SK-N-SH treated with all-trans-retinoic acid at 6 μM for 48 hours (cell line): ENCODE results near the gene PTN.

Experiments
- ATAC-seq: fragments of 200-7000 bp; cut with Tn5 transposase; 3 replicates; pipeline ENCODE4 v1.9.1; 2020; ENCODE audit warnings: mild to moderate bottlenecking, moderate library complexity
- ARNTL ChIP-seq: fragments of 450-650 bp; formaldehyde crosslinking; IDR thresholded peaks from 2 replicates; pipeline ENCODE4 v1.5.0; 2020; ENCODE audit warnings: low read depth, mild to moderate bottlenecking, moderate library complexity, borderline replicate concordance
- BACH2 ChIP-seq: fragments of 250-450 bp; sonication (Bioruptor Pico); IDR thresholded peaks from 2 replicates; pipeline ENCODE4 v1.9.0; 2021; ENCODE audit warnings: mild to moderate bottlenecking, borderline replicate concordance
- CSDC2 ChIP-seq: fragments of 250-450 bp; sonication (Bioruptor Pico); IDR thresholded peaks from 2 replicates; pipeline ENCODE4 v1.5.0; 2020; ENCODE audit warnings: mild to moderate bottlenecking, moderate library complexity
- GLIS3 ChIP-seq: fragments of 250-450 bp; sonication (Bioruptor Pico); IDR thresholded peaks from 2 replicates; pipeline ENCODE4 v1.5.0; 2020; ENCODE audit warnings: mild to moderate bottlenecking, moderate library complexity
- ISL1 ChIP-seq: fragments of 250-450 bp; sonication (Bioruptor Pico); IDR thresholded peaks from 2 replicates; pipeline ENCODE4 v2.1.2; 2022; ENCODE audit warnings: mild to moderate bottlenecking, moderate library complexity
- OSR1 ChIP-seq: fragments of 250-450 bp; sonication (Bioruptor Pico); IDR thresholded peaks from 2 replicates; pipeline ENCODE4 v1.8.0; 2022; ENCODE audit warnings: moderate library complexity, mild to moderate bottlenecking, inconsistent platforms
- PPARA ChIP-seq: fragments of 250-450 bp; sonication (Bioruptor Pico); IDR thresholded peaks from 2 replicates; pipeline ENCODE4 v1.5.0; 2020; ENCODE audit warnings: mild to moderate bottlenecking, borderline replicate concordance
- RARB ChIP-seq: fragments of 250-450 bp; sonication (Bioruptor Pico); IDR thresholded peaks from 2 replicates; pipeline ENCODE4 v1.8.0; 2021; ENCODE audit warnings: mild to moderate bottlenecking, moderate library complexity
- TCF4 ChIP-seq: fragments of 250-450 bp; sonication (Bioruptor Pico); IDR thresholded peaks from 2 replicates; pipeline ENCODE4 v1.8.0; 2021; ENCODE audit warnings: mild to moderate bottlenecking, moderate library complexity, borderline replicate concordance
- TOX ChIP-seq: fragments of 250-450 bp; sonication (Bioruptor Pico); IDR thresholded peaks from 2 replicates; pipeline ENCODE4 v1.8.0; 2021; ENCODE audit warnings: mild to moderate bottlenecking, moderate library complexity, borderline replicate concordance
- ZC3H10 ChIP-seq: fragments of 250-450 bp; sonication (Bioruptor Pico); IDR thresholded peaks from 2 replicates; pipeline ENCODE4 v1.5.1; 2021; ENCODE audit warnings: mild to moderate bottlenecking, moderate library complexity
- ZFP3 ChIP-seq: fragments of 250-450 bp; sonication (Bioruptor Pico); IDR thresholded peaks from 2 replicates; pipeline ENCODE4 v1.5.0; 2020; ENCODE audit warnings: mild to moderate bottlenecking, moderate library complexity
- ZFP30 ChIP-seq: fragments of 450-650 bp; formaldehyde crosslinking; IDR thresholded peaks from 2 replicates; pipeline ENCODE4 v1.5.0; 2022; ENCODE audit warnings: mild to moderate bottlenecking, moderate library complexity
- ZNF8 ChIP-seq: fragments of 450-650 bp; formaldehyde crosslinking; IDR thresholded peaks from 2 replicates; pipeline ENCODE4 v1.5.0; 2020; ENCODE audit warnings: mild to moderate bottlenecking, moderate library complexity
- TF ChIP-seq, protein P1 (sequence below): fragments of 250-450 bp; sonication (Bioruptor Pico); IDR thresholded peaks from 2 replicates; pipeline ENCODE4 v1.5.0; 2020; ENCODE audit warnings: mild to moderate bottlenecking, moderate library complexity
- TF ChIP-seq, protein P2 (sequence below): fragments of 250-450 bp; sonication (Bioruptor Pico); IDR thresholded peaks from 2 replicates; pipeline ENCODE4 v1.8.0; 2021; ENCODE audit warnings: low read depth, mild to moderate bottlenecking, moderate library complexity, borderline replicate concordance
- TF ChIP-seq, protein P3 (sequence below): fragments of 250-450 bp; sonication (Bioruptor Pico); IDR thresholded peaks from 2 replicates; pipeline ENCODE4 v1.5.1; 2021; ENCODE audit warnings: mild to moderate bottlenecking, moderate library complexity
- TF ChIP-seq, protein P4 (sequence below): fragments of 250-450 bp; sonication (Bioruptor Pico); IDR thresholded peaks from 2 replicates; pipeline ENCODE4 v1.8.0; 2020; ENCODE audit warnings: mild to moderate bottlenecking, moderate library complexity, borderline replicate concordance

PTN gene

DNA sequence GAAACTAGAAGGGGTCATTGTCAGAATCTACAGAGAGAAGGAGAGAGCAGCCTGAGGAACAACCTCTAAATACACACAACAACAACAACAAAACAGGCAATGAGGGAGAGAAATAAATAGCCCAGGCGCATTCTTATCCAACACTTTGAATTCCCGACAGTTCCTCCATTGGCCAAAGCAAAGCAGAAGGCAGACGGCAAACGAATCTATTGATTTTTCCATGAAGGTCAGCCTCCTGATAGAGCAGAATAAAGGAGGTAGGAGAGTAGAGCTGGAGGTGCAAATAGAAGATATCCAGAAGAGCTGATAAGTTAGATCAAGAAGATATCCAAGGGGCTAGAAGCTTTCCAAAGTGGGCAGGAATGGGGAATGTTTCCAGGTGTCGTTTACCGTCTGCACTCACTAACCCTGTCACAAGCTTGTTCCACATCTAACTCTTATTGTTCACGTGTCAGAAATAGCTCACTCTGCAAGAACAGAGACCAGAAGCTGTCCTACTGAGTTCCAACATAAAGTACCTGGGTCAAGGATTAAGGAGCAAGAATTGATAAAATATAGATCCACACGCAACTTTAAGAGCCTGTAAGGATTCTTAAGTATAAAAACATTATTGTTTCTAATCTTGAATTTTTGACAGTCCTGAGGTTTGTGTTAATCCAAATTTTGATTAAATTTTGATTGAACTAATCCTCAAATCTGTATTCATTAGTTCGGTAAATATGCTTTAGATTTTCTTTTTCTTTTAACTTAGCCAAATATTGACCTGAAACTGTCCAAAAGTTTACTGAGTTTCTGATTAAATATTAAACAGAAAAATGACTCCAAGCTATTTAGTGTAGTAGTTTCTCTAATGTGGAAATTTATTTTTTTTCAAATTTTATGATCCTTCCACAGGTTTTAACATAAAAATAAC, 45.7 kb downstream of the PTN start (continued):
- TF ChIP-seq, protein P1, sequence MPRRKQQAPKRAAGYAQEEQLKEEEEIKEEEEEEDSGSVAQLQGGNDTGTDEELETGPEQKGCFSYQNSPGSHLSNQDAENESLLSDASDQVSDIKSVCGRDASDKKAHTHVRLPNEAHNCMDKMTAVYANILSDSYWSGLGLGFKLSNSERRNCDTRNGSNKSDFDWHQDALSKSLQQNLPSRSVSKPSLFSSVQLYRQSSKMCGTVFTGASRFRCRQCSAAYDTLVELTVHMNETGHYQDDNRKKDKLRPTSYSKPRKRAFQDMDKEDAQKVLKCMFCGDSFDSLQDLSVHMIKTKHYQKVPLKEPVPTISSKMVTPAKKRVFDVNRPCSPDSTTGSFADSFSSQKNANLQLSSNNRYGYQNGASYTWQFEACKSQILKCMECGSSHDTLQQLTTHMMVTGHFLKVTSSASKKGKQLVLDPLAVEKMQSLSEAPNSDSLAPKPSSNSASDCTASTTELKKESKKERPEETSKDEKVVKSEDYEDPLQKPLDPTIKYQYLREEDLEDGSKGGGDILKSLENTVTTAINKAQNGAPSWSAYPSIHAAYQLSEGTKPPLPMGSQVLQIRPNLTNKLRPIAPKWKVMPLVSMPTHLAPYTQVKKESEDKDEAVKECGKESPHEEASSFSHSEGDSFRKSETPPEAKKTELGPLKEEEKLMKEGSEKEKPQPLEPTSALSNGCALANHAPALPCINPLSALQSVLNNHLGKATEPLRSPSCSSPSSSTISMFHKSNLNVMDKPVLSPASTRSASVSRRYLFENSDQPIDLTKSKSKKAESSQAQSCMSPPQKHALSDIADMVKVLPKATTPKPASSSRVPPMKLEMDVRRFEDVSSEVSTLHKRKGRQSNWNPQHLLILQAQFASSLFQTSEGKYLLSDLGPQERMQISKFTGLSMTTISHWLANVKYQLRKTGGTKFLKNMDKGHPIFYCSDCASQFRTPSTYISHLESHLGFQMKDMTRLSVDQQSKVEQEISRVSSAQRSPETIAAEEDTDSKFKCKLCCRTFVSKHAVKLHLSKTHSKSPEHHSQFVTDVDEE (CRISPR knock-in tag), result no peak
- no peak for TF ChIP-seq TOX (CRISPR knock-in tag)

DNA sequence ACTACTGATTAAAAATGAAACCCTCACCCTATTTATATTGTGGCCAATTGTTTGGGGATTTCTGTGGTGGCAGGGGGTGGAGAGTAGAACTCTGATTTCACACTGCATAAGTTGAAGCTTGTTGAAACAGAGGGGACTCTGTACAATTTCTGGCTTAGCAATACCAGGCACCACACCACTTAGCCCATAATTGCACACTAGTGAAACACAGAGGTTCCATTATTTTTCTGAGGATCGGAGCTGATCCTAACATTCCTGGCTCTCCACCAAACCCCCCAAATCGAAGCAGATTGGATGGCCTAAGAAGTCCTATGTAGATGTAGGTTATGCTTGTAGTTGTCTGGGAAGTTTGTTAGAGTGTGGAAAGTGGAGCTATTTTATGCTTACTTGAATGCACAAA, 47.0 kb downstream of the PTN start:
- TF ChIP-seq ZNF8 (CRISPR knock-in tag), result no peak
- no peak for TF ChIP-seq OSR1 (CRISPR knock-in tag)
- TF ChIP-seq, protein P1 (CRISPR knock-in tag), result no peak
- TF ChIP-seq, protein P2, sequence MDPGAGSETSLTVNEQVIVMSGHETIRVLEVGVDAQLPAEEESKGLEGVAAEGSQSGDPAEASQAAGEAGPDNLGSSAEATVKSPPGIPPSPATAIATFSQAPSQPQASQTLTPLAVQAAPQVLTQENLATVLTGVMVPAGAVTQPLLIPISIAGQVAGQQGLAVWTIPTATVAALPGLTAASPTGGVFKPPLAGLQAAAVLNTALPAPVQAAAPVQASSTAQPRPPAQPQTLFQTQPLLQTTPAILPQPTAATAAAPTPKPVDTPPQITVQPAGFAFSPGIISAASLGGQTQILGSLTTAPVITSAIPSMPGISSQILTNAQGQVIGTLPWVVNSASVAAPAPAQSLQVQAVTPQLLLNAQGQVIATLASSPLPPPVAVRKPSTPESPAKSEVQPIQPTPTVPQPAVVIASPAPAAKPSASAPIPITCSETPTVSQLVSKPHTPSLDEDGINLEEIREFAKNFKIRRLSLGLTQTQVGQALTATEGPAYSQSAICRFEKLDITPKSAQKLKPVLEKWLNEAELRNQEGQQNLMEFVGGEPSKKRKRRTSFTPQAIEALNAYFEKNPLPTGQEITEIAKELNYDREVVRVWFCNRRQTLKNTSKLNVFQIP (CRISPR knock-in tag), result no peak
- no peak for TF ChIP-seq GLIS3
- TF ChIP-seq ZFP30 (CRISPR knock-in tag), result no peak
- no peak for TF ChIP-seq BACH2 (CRISPR knock-in tag)
- TF ChIP-seq ISL1 (CRISPR knock-in tag), result no peak
- TF ChIP-seq CSDC2 (CRISPR knock-in tag), result no peak
- TF ChIP-seq, protein P3, sequence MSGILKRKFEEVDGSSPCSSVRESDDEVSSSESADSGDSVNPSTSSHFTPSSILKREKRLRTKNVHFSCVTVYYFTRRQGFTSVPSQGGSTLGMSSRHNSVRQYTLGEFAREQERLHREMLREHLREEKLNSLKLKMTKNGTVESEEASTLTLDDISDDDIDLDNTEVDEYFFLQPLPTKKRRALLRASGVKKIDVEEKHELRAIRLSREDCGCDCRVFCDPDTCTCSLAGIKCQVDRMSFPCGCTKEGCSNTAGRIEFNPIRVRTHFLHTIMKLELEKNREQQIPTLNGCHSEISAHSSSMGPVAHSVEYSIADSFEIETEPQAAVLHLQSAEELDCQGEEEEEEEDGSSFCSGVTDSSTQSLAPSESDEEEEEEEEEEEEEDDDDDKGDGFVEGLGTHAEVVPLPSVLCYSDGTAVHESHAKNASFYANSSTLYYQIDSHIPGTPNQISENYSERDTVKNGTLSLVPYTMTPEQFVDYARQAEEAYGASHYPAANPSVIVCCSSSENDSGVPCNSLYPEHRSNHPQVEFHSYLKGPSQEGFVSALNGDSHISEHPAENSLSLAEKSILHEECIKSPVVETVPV, result no peak
- no peak for TF ChIP-seq ZC3H10
- no peak for TF ChIP-seq PPARA (CRISPR knock-in tag)
- TF ChIP-seq RARB (CRISPR knock-in tag), result no peak
- TF ChIP-seq, protein P4, sequence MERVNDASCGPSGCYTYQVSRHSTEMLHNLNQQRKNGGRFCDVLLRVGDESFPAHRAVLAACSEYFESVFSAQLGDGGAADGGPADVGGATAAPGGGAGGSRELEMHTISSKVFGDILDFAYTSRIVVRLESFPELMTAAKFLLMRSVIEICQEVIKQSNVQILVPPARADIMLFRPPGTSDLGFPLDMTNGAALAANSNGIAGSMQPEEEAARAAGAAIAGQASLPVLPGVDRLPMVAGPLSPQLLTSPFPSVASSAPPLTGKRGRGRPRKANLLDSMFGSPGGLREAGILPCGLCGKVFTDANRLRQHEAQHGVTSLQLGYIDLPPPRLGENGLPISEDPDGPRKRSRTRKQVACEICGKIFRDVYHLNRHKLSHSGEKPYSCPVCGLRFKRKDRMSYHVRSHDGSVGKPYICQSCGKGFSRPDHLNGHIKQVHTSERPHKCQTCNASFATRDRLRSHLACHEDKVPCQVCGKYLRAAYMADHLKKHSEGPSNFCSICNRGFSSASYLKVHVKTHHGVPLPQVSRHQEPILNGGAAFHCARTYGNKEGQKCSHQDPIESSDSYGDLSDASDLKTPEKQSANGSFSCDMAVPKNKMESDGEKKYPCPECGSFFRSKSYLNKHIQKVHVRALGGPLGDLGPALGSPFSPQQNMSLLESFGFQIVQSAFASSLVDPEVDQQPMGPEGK (CRISPR knock-in tag), result no peak
- TF ChIP-seq, all 23 proteins: peak for 0
- no peak for ATAC-seq

DNA sequence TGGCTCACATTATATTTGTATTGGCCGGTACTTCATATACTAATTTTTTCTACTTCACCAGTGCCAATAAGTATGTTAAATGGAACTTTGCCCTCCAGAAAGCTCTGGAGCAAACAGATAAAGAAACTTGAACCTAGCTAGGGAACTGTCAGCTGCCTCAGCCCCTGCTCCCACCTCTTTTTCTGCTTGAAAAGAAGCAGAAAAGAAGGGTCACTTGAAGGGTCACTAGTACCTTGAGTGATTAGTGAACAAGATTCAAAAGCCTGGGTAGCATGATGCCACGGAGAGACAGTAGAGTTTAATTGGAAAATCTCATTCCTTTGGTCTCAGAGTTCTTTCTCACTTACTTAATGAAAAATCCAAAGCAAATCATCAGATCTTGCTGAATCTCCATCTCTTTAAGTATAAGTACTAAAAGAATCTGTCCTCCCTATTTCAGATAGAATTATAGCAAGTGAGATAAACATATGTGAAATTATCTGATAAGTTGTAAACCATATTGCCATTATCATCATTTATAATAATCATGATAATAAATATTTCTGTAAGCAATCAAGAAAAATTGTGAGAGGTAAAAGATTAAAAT, 47.7 kb downstream of the PTN start:
- ATAC-seq, result no peak
- TF ChIP-seq ISL1 (CRISPR knock-in tag), result peak; percentile 69
- no peak for TF ChIP-seq ZC3H10
- TF ChIP-seq ZFP3 (CRISPR knock-in tag), result no peak
- TF ChIP-seq RARB (CRISPR knock-in tag), result no peak
- no peak for TF ChIP-seq ARNTL
- peak; percentile 50 for TF ChIP-seq TCF4 (CRISPR knock-in tag)
- TF ChIP-seq, protein P1 (CRISPR knock-in tag), result no peak
